ENCODE data around the gene LAMC3.
"Not testable (repeated sequence)": the region's sequence is repeated elsewhere in the genome, so short reads cannot be mapped to it uniquely, and the experiment has no call there.

The LAMC3 gene

DNA sequence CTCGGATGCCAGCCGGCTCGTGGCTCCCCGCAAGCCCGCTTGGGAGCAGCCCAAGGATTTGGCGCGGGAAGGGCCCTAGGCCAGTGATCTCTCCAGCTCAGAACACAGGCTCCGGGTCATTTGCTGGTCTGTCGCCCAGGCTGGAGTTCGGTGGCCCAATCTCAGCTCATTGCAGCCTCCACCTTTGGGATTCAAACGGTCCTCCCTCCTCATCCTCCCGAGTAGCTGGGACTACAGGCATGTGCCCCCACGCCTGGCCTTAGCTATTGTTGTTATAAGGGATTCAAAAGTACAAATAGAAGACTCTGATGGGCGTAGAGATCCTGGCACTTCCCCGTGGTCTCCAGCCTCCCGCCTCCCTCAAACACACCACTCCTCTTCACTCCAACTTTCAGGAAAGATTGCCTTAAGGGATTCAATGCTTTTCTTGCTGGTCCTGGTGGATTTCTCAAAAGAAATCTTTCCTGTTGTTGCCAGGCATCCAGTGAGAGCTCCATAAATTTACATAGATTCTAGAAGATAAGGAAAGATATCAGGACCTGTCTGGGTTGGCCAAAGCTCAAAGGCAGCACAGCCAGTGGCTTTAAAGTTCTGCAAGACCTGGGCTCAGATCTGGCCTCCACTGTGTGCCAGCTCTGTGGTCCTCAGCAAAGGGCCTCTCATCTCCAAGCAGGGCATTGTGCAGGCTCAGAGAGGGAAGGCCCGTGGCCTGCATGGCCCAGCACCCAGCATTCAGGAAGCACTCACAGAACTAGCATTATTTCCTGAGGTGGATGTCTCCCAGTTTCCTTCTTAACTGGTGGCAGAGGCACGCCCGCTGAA lies 88.4 kb downstream of the LAMC3 start:
- DNase-seq (ENCODE audit: low read depth): no peak

DNA sequence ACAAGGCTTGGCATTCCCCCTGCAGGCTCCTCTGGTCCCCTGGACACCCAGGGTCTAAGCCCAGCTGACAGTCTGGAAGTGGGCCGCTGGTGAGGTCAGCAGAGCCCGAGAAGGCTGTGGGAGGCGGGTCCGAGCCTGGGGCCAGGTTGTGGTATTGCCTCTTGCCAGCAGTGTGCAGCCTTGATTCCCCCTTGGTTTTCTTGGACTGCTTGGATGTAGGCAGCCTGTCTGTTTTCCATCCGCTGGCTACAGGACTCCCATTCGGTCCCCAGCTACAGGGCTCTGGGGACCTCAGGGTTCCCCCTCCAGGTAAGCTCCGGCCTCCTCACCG lies 88.9 kb downstream of the LAMC3 start:
- no peak for DNase-seq (ENCODE audit: low read depth)

DNA sequence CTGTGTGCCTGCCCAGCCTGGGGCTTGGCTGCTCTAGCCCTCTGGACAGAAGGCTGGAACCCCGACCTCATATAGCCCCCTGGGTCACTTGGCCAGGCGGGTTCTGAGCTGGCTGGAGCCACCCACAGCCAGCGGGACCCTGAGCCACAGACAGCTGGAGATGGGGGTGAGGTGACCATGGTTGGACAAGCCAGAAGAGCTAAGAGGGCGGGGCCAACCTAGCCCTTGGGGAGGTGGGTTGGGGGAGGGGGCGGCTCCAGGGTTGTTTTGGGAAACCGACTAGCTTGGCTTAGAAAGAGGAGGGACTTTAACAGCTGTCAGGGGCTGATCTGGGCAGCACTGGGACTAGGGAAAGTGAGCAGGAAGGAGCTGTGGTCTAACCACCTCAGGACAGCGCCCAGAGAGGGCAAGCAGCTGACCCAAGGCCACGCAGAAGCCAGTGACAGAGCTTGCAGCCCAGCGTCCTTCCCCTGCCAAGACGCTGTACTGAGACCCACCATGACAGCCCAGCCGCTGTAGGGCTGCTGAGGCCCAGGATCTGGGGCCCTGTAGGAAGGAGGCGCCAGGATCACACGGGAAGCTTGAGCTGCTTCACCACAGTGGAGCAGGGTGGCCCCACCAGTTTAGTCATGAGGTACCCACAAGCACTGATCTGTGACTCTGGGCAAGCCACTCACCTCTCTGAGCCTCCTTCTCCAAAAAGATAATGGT lies 89.6 kb downstream of the LAMC3 start:
- no peak for DNase-seq (ENCODE audit: low read depth)

DNA sequence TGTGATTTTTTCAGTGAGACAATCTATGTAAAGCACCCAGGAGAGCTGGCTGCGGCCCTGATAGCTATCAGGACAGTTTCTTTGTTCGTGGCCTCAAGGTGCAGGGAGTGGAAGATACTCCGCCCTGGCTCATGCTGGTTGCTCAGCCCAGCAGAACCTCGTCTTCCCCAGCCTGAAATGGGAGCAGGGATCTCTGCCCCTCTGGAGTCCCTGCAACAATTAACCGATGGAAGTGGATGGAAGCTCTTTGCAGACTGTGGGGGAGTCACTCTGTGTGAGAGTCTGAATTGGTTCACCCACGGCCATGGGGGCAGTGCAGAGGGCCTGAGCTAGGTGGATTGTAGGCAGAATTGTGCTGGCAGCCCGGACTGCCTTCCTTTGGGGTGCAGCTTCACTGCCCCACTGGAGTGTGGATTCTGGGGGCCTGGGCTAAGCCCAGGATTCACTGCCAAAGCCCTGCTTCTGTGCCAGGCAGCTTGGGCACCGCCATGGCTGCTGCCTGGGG lies 90.2 kb downstream of the LAMC3 start:
- DNase-seq (ENCODE audit: low read depth): no peak

DNA sequence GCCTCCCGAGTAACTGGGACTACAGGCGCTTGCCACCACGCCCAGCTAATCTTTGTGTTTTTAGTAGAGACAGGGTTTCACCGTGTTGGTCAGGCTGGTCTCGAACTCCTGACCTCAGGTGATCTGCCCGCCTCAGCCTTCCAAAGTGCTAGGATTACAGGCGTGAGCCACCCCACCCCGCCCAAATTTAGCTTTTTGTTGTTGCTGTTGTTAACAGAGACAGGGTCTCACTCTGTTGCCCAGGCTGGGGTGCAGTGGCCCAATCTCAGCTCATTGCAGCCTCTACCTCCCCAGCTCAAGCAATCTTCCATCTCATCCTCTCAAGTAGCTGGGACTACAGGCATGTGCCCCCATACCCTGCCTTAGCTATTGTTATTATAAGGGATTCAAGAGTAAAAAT lies 90.9 kb downstream of the LAMC3 start:
- not testable (repeated sequence) for DNase-seq (ENCODE audit: low read depth)

DNA sequence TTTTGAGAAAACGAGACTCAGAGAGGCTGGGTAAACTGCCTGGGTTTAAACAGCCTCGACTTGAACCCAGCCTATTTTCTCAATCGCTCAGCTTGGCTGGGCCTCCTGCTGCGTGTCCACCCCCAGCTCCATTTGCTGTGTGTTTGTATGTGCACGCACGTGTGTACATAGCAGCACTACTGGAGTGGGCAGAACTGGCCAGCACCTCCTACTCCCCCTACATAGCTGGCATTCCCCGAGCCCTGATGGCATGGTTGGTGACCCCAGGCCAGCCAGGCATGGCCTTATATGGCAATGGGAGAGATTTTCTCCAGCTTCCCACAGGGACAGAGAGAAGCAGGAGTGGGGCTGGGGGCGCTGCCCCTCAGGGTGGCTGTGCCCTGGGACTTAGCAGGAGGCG lies 91.5 kb downstream of the LAMC3 start:
- DNase-seq (ENCODE audit: low read depth): no peak

DNA sequence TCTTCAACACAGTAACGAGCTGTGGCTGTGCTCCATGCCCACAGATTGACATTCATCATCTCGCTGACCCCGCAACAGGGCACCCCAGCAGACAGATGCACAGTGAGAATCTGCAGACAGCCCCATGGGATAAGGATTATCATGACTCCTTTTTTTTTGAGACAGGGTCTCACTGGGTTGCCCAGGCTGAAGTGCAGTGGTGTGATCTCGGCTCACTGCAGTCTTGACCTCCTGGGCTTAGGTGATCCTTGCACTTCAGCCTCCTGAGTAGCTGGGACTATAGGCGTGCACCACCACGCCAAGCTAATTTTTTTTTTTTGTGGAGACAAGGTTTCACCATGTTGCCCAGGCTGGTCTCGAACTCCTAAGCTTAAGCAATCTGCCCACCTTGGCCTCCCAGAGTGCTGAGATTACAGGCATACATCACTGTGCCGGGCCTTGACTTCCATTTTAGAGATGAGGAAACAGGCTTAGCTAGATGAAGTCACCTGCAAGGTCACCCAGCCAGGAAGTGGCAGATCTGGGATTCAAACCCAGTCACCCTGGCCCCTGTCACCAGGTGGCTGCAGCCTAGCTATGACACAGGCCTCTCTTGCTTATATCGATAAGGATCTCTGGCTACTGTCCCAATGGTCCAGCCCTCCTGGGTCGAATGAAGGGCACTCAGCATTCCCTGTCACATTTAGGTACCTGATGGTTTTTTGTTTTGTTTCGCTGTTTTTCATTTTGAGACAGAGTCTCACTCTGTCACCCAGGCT lies 92.4 kb downstream of the LAMC3 start:
- DNase-seq (ENCODE audit: low read depth): no peak

DNA sequence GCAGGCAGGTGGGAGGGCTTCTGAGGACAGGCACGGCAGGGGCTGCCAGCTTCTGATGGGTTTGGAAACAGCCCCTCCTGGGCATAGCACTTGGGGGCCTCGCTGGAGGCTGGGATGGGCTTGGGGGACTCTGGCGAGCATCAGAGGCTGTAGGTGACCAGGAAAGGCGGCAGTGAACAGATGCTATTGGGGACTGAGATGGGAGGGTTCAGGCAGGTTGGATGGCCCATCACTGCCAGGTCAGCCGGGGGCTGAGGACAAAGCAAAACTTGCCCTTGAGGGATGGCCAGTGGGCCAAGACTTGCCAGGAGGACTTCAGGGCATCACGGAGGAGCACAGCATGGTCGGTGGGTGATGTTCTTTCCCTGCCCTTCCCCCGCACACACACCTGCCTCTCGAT lies 94.0 kb downstream of the LAMC3 start:
- no peak for DNase-seq (ENCODE audit: low read depth)

DNA sequence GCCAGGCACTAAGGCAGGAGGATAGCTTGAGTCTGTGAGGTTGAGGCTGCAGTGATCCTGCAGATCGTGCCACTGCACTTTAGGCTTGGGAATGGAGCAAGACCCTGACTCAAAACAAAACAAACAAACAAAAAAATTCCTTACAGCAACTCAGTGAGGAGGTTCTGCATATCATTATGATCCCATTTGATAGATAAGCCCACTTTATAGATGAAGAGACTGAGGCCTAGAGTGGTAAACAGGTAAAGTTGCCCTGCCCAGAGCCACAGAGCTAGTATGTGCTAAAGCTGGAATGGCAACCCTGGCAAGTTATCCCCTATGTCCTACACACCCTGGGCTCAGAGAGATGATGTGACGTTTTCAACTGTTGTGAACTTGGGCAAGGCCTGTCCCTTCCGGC lies 94.6 kb downstream of the LAMC3 start:
- DNase-seq (ENCODE audit: low read depth): no peak

DNA sequence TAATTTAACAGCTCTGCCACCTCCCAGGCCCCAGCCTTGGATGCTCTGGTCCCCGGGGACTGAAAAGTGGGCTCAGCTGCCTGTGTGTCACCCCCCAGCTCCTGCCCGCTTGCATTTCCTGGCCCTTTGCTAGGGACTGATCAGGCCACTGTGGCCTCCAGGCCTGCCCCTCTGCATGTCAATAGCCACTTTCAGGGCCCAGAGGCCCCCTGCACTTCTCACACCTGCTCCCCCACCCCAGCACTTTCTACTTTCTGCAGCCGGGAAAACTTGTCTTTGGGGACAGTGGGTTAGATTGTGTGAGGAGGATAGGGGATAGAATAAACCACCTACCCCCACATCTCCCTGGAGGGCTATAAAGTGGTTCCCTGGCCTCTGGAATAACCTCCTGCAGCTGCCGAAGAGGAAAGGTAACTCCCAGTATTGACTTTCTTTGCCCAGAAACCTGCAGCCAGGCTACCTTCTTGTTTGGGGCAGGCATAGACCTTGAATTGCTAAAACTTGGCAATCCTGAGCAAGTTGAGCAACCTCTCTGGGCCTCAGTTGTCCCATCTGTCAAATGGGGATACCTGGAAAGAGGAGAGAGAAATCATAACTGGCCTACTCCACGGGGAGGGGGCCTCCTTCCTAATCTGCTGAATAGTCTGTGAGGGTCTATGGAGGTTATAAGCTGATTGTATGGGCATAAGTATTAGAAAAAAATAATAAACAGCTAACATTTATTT lies 95.2 kb downstream of the LAMC3 start:
- no peak for DNase-seq (ENCODE audit: low read depth)

DNA sequence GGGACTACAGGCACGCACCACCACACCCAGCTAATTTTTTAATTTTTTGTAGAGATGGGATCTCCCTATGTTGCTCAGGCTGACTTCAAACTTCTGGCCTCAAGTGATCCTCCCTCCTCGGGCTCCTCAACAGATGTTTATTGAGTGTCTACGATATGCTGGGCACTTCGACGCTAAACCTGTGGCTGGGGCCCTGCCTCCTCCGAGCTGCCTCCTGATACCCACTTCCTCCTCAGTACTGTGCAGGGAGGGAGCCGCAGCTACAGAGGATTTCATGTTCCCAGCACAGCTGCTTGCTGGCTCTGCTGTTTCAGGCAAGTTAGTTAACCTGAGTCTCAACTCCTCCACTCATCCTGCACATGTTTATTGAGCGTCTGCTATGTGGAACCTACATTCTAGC lies 97.0 kb downstream of the LAMC3 start:
- DNase-seq (ENCODE audit: low read depth): no peak

DNA sequence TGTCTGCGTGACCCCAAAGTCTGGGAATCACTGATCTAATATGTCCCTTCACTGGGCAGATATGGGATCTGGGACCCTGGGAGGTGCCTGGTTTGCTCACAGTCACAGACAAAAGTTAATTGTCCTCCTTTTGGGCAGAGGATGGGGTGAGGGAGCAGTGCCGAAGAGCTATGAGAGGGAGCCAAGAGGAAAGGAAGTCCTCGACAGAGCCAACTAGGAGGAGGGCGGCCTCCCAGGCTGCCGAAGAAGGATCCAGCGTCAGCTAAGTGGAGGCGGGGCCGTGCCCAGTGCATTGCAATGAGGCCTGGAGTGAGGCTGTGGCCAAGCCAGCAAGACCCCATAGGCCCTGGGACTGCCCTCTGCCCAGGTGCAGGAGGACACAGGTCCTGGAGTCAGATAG lies 98.8 kb downstream of the LAMC3 start:
- DNase-seq (ENCODE audit: low read depth): no peak

DNA sequence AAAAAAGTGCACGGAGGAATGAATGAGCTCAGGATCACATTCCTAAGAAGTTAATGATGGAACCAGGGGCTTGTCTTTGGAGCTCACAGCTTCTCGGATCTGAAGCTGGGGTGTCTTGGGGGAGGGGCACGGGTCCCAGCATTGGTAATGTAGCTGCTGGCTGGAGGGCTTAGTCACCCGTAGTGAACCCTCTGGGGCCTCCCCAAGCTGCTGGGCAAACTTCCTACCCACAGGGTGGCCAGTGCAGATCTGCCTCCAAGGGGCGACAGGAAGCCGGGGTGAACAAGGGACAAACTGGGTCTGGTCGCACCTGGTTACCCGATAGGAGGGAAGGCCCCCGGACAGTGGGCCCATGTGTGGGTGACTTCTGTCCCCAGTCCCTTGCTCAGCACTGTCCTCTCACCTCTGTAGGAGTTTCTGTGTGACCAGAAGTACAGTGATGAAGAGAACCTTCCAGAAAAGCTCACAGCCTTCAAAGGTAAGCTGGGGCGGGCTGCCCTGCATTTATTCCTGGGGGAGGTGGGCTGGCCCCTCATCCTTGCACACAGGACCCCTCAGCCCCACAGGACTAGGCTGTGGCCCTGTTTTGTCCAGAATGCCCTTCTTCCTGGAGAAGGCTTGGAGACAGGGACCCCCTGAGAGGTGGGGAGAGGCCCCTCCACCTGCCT lies 102.3 kb downstream of the LAMC3 start:
- DNase-seq (ENCODE audit: low read depth): no peak

DNA sequence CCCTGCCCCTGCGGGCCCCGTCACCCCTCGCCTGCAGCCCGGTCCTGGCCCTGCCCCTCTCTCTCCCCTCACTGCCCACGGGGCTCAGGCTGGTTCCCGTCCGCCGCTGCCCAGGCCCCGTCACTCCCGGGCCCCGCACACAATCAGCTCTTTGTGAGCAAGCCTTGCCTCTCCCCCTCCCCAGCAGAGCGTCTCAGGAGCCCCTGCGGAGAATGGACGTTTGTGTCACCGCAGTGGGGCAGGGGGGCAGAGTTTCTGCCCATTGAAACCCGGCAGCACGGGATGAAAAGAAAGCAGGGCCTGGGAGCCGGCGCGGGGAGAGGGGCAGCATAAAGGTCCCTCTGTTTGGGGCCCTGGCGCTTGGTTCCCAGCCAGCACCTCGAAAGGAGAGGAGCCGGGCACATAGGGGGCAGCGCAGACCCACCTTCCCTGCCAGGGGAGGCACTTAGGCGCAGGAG lies 102.9 kb downstream of the LAMC3 start:
- DNase-seq (ENCODE audit: low read depth): no peak

DNA sequence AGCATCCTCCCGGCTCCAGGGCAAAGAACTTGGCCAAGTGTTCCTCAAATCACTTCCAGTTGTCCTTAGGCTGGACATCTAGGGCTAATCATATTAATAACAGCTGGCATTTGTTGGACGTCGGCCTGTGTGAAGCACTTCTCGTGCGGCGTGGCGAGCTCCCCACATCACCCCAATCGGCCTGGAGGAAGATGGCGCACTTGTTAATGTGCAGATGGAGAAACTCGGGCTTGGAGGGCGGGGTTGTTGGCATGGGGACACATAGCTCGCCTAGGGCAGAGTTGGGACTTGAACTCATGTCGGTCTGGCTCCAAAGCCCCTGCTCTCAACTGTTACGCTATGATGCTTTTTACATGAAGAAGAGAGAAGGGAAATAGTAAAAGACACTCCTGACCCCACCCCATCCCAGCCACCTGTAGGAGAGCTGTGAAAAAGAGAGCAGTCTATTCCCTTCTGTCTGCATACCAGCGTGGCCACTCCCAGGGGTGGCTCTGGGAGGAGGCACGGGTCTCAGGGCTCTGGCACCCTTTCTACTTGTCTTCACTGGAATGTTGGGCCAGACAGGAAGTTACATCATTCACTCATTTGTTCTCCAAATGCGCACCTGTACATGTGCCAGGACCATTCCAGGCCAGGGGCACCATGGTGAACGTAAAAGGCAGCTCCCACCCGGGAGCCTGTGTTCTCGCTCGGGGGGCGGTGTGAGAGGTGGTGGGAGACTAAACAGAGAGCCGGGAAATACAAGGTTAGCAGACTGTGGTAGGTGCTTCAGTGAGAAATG lies 103.6 kb downstream of the LAMC3 start:
- no peak for DNase-seq (ENCODE audit: low read depth)

DNA sequence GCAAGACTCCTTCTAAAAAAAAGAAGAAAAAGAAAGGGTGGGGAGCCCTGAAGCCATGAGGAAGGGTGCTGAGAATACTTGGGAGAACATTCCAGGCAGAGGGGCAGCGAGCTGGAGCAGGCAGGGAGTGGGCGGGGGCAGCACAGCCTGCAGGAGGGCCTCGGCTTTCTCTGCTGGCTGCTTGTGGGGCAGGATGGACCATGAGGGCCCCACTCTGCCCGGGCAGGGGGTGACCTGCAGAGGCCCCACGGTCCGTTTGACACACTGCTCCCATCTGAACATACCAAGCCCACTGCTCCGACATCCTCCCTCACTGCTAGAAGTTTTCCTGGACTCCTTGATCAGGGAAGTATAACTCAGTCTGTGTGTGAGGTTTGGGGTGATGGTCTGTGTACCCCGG lies 104.7 kb downstream of the LAMC3 start:
- no peak for DNase-seq (ENCODE audit: low read depth)

DNA sequence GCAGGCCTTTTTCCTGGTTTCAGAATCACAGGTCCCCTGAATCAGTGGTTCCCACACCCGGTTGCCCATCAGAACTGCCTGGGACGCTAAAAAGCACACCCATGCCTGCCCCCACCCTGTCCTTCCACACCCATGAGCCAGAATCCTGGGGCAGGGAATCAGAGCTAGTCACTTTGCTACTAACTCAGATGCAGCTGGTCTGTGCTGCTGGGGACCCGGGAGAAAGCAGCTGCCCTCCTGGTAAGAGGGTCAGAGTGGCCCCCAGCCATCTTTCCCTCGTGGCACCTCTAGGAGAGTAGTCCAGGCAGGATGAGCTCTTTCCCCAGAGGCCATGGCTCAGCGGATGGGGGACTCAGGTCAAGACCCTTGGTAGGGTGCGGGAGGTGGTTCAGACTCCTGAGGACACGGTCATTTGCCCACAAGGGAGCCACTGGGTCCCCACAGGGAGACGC lies 105.1 kb downstream of the LAMC3 start:
- no peak for DNase-seq (ENCODE audit: low read depth)

DNA sequence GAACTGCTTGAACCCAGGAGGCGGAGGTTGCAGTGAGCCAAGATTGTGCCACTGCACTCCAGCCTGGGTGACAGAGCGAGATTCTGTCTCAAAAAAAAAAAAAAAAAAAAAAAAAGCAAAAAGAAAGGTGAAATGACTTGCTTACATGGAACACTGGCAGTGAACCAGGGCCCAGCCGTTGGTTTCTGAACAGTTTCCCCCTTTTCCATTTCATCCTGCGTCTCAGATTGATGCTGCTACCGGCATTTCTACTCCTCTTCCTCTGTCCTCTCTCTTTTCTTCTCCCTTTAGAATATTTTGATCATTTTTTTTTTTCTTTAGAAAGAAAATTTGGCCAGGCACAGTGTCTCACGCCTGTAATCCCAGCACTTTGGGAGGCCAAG lies 106.4 kb downstream of the LAMC3 start:
- not testable (repeated sequence) for DNase-seq (ENCODE audit: low read depth)

DNA sequence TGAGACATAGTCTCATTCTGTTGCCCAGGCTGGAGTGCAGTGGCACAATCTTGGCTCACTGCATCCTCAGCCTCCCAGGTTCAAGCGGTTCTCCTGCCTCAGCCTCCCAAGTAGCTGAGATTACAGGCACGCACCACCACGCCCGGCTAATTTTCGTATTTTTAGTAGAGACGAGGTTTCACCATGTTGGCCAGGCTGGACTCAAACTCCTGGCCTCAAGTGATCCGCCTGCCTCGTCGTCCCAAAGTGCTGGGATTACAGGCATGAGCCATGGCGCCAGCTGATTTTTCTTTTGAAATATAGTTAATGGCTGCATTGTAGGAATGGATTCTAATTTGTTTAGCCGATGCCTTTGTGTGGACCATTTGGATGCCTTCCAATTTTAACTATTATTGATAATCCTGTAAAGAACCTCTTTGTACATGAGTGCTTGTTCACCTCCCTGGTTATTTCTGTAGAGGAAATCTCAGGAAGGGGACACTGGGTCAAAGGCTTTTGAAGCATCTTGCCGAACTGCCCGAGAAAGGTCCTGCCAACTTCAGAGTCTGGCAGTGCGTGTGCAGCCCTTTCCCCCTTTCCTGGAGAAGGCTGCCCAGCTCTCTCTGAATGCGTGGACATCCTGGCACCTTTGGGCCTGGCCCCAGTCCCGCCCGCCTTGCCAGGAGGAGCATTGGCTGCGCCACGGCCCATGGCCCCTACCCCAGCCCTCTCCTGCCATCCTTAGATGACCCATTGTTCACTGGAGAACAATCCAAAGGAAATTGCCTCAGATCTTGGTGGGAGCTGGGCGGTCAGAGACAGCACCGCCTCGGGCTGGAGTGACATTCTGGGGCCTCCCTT lies 107.5 kb downstream of the LAMC3 start:
- DNase-seq (ENCODE audit: low read depth): no peak

Measured in stimulated activated CD8-positive, alpha-beta memory T cell treated with anti-CD3 and anti-CD28 coated beads, Interleukin-12 subunit alpha, Interleukin-12 subunit beta, amount 100 ng/mL, for 4 hours (primary cell).